Keratinocyte (primary cell): ENCODE results near the gene EYS.

ENCODE experiments used
- CTCF ChIP-seq, 3 experiments: IDR thresholded peaks in 1 of 3; conservative IDR thresholded peaks in 1 of 3; optimal IDR thresholded peaks in 1 of 3; 2 replicates in 2 of 3; 3 replicates in 1 of 3; pipeline versions ENCODE3 to v1.5.1; 2011; ENCODE audit warnings: low read length in 3 of 3, mild to moderate bottlenecking in 3 of 3, moderate library complexity in 2 of 3, control low read depth in 1 of 3, inconsistent platforms in 1 of 3; ENCODE audit not compliant: insufficient read depth in 2 of 3; ENCODE audit errors: extremely low read depth in 1 of 3
- EZH2 ChIP-seq: IDR thresholded peaks from one replicate; pipeline ENCODE4 v1.6.1; 2012; ENCODE audit warnings: inconsistent platforms, mild to moderate bottlenecking, low read length, moderate library complexity

- TF ChIP-seq CTCF (optimal IDR thresholded peaks at IDR 0.05 in 1 of 3, IDR thresholded peaks at IDR 0.05 in 1 of 3, conservative IDR thresholded peaks at IDR 0.05 in 1 of 3; ENCODE audit: extremely low read depth in 1 of 3, insufficient read depth in 2 of 3, low read length in 3 of 3) (no peak), EZH2 (no peak)
Observed at GRCh38 chr6:64476935-64477334, 1230.1 kb downstream of the EYS start.
